ENCODE results near the gene NR5A1. TPM values are rescaled to one million over a fixed set of nuclear protein-coding genes. Genes with fewer than 3 reads are reported as not detected.

The NR5A1 gene
- total and polyA plus RNA-seq, 5 donors = not detected

- ATAC-seq (no peak), DNase-seq (no peak)
- Histone ChIP-seq H3K27ac (ENCODE audit: low read length) (no peak overlapping the region), H3K27me3 (ENCODE audit: control insufficient read depth, insufficient read depth) (no peaks in the 10 kb centered on the region), H3K4me3 (ENCODE audit: low read length) (no peak overlapping the region), H3K4me1 (ENCODE audit: control insufficient read depth, insufficient read depth, low read length) (no peaks in the 10 kb centered on the region), H3K9me3 (ENCODE audit: control insufficient read depth, low read length) (no peaks in the 10 kb centered on the region)
- intact Hi-C loops (cut with DNase I) = no loop called here
- WGBS = 81% methylated on average over 18 of the region's 18 CpGs
These were observed 49.9 kb downstream of the NR5A1 start for GRCh38 chr9:124457079-124457886.

DNA sequence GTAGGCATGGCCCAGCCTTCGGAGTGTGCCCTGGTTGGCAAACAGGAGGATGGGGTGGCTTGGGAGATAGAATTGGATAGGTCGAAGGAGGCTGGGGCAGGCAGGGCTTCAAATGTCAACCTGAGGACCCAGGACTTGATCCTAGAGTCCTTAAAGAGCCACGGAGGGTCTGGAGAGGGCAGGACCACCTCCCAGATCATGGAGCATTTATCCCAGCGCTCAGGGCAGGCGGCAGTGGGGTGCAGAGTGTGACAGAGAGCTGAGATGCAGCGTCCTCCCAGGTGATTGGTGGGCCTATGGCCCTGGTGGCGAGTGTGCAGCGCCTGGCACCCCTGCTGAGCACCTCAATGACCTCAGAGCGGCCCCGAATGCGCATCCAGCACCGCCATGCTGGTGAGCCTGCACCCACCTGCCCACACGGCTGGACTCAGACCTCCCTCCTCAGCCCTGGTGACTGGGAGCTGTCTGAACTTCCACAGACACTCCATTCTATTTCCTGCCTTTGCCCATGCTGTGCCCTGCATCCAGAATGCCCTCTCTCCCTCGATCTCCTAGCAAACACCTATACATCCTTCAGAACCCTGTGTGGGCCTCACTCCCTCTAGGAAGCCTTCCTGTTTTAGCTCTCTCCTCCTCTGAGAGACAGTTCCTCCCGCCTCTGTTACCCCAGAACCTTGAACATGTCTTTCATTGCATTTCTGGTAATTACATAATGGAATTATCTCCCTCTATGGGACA, 50.7 kb downstream of the NR5A1 start:
- Histone ChIP-seq H3K27ac (ENCODE audit: low read length) (no peak overlapping the region), H3K4me3 (ENCODE audit: low read length) (no peak overlapping the region), H3K4me1 (ENCODE audit: control insufficient read depth, insufficient read depth, low read length) (no peaks in the 10 kb centered on the region), H3K9me3 (ENCODE audit: control insufficient read depth, low read length) (no peaks in the 10 kb centered on the region), H3K27me3 (ENCODE audit: control insufficient read depth, insufficient read depth) (no peaks in the 10 kb centered on the region)
- no peak for DNase-seq
- intact Hi-C loops (cut with DNase I) = no loop called here
- 67% methylated on average over 15 of the region's 15 CpGs for WGBS
- no peak for ATAC-seq

DNA sequence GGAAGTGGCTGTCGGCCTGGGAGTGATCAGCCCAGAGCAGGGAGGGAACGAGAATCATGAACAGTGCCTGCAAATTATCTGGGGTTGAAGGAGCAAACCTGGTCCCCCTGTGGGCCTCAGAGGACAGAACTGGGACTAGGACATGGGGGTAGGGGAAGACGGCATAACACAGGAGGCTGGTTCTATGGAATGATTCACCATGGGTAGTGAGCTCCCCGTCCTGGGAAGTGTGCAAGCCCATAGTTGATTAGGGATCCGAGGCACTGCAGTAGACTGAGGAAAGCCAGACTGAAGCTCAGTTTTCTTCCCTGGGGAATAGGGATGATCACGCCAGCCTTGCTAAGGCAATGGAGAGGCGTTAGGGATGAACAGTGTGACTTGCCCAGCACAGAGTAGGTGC, 51.4 kb downstream of the NR5A1 start:
- no peaks in the 10 kb centered on the region for H3K4me1 ChIP-seq (ENCODE audit: control insufficient read depth, insufficient read depth, low read length)
- 80% methylated on average over 7 of the region's 7 CpGs for WGBS
- no peaks in the 10 kb centered on the region for H3K27me3 ChIP-seq (ENCODE audit: control insufficient read depth, insufficient read depth)
- intact Hi-C loops (cut with DNase I) = no loop called here
- DNase-seq (no peak), ATAC-seq (no peak)
- no peak overlapping the region for H3K4me3 ChIP-seq (ENCODE audit: low read length)
- H3K27ac ChIP-seq (ENCODE audit: low read length) = no peak overlapping the region
- no peaks in the 10 kb centered on the region for H3K9me3 ChIP-seq (ENCODE audit: control insufficient read depth, low read length)

DNA sequence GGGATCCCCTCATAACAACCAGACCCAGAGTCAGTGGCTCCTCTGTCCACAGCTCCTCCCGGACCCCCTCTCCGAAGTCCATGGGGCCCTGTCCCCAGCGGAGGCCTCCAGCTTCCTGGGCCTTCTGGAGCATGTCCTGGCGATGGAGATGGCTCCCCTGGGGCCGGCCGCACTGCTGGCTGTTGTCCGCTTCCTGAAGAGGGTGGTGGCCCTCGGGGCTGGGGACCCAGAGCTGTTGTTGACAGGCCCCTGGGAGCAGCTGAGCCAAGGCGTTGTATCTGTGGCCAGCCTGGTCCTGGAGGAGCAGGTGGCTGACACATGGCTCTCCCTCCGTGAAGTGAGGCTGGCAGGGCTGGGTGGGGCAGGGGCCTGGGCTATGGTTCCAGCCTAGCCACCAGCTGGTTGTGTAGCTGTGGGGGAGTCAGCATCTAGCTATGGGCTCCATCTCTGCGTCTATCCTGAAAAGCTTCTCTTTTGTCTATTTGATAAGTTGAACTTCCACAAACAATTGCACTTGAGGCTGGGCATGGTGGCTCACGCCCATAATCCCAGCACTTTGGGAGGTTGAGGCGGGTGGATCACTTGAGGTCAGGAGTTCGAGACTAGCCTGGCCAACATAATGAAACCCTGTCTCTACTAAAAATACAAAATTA, 52.3 kb downstream of the NR5A1 start:
- WGBS = 81% methylated on average over 14 of the region's 14 CpGs
- DNase-seq = no peak
- H3K27me3 ChIP-seq (ENCODE audit: control insufficient read depth, insufficient read depth) = no peaks in the 10 kb centered on the region
- intact Hi-C loops (cut with DNase I) = no loop called here
- H3K4me3 ChIP-seq (ENCODE audit: low read length) = no peak overlapping the region
- H3K4me1 ChIP-seq (ENCODE audit: control insufficient read depth, insufficient read depth, low read length) = no peaks in the 10 kb centered on the region
- H3K9me3 ChIP-seq (ENCODE audit: control insufficient read depth, low read length) = no peaks in the 10 kb centered on the region
- ATAC-seq = no peak
- H3K27ac ChIP-seq (ENCODE audit: low read length) = no peak overlapping the region

- ATAC-seq (no peak), DNase-seq (no peak)
- 79% methylated on average over 9 of the region's 9 CpGs for WGBS
- intact Hi-C loops (cut with DNase I) = no loop called here
- Histone ChIP-seq H3K27me3 (ENCODE audit: control insufficient read depth, insufficient read depth) (no peaks in the 10 kb centered on the region), H3K4me3 (ENCODE audit: low read length) (no peak overlapping the region), H3K9me3 (ENCODE audit: control insufficient read depth, low read length) (no peaks in the 10 kb centered on the region), H3K27ac (ENCODE audit: low read length) (no peak overlapping the region), H3K4me1 (ENCODE audit: control insufficient read depth, insufficient read depth, low read length) (no peaks in the 10 kb centered on the region)
These were observed 52.9 kb downstream of the NR5A1 start for GRCh38 chr9:124454296-124454695.

- ATAC-seq (no peak), DNase-seq (no peak)
- Histone ChIP-seq H3K4me3 (ENCODE audit: low read length) (no peak overlapping the region), H3K4me1 (ENCODE audit: control insufficient read depth, insufficient read depth, low read length) (no peaks in the 10 kb centered on the region), H3K27me3 (ENCODE audit: control insufficient read depth, insufficient read depth) (no peaks in the 10 kb centered on the region), H3K9me3 (ENCODE audit: control insufficient read depth, low read length) (no peaks in the 10 kb centered on the region), H3K27ac (ENCODE audit: low read length) (no peak overlapping the region)
- 29% methylated on average over 35 of the region's 35 CpGs for WGBS
- intact Hi-C loops (cut with DNase I) = no loop called here
These were observed 53.5 kb downstream of the NR5A1 start for GRCh38 chr9:124453586-124454191.

DNA sequence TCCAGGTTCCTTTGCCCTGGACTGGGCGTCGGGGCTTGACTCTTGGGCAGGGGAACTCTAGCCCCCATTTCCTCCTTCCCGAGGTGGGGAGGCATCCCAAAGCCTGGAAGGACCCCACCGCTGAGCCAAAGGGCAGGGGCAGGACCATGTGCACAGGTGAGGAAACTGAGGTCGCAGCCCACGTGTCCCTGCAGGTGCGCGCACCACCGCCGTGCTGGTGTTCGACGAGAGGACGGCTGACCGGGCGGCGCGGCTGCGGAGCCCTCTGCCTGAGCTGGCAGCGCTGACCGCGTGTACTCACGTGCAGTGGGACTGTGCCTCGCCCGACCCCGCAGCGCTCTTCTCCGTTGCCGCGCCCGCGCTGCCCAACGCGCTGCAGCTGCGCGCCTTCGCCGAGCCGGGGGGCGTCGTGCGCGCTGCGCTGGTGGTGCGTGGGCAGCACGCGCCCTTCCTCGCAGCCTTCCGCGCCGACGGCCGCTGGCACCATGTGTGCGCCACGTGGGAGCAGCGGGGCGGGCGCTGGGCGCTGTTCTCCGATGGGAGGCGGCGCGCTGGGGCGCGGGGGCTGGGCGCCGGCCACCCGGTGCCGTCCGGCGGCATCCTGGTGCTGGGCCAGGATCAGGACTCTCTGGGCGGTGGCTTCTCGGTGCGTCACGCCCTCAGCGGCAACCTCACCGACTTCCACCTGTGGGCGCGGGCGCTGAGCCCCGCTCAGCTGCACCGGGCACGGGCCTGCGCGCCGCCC, 54.2 kb downstream of the NR5A1 start:
- no peaks in the 10 kb centered on the region for H3K4me1 ChIP-seq (ENCODE audit: control insufficient read depth, insufficient read depth, low read length)
- H3K27me3 ChIP-seq (ENCODE audit: control insufficient read depth, insufficient read depth) = no peaks in the 10 kb centered on the region
- H3K27ac ChIP-seq (ENCODE audit: low read length) = no peak overlapping the region
- H3K4me3 ChIP-seq (ENCODE audit: low read length) = no peak overlapping the region
- intact Hi-C loops (cut with DNase I) = no loop called here
- no peaks in the 10 kb centered on the region for H3K9me3 ChIP-seq (ENCODE audit: control insufficient read depth, low read length)
- WGBS = 28% methylated on average over 85 of the region's 85 CpGs
- no peak for DNase-seq
- no peak for ATAC-seq

DNA sequence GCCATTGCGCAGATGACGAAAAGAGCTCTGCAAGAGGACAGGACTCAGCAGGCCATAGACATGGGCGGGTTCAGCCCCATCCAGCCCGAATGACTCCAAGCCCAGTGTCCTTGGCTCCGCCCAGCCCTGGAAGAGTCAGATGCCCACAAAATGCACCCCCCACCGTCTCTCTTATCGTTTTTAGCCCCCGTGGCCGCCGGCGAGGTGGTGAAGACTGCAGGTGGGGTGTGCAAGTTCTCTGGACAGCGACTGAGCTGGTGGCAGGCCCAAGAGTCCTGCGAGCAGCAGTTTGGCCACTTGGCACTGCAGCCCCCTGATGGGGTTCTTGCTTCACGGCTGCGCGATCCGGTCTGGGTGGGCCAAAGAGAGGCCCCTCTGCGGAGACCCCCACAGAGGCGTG, 54.9 kb downstream of the NR5A1 start:
- intact Hi-C loops (cut with DNase I) = no loop called here
- Histone ChIP-seq H3K9me3 (ENCODE audit: control insufficient read depth, low read length) (no peaks in the 10 kb centered on the region), H3K4me3 (ENCODE audit: low read length) (no peak overlapping the region), H3K27ac (ENCODE audit: low read length) (no peak overlapping the region), H3K27me3 (ENCODE audit: control insufficient read depth, insufficient read depth) (no peaks in the 10 kb centered on the region), H3K4me1 (ENCODE audit: control insufficient read depth, insufficient read depth, low read length) (no peaks in the 10 kb centered on the region)
- DNase-seq (no peak), ATAC-seq (no peak)
- whole genome bisulfite sequencing = 74% methylated on average over 19 of the region's 19 CpGs

GRCh38 chr9:124450931-124451661, 56.1 kb downstream of the NR5A1 start:
- Histone ChIP-seq H3K27ac (ENCODE audit: low read length) (no peak overlapping the region), H3K4me3 (ENCODE audit: low read length) (no peak overlapping the region), H3K27me3 (ENCODE audit: control insufficient read depth, insufficient read depth) (no peaks in the 10 kb centered on the region), H3K4me1 (ENCODE audit: control insufficient read depth, insufficient read depth, low read length) (no peaks in the 10 kb centered on the region), H3K9me3 (ENCODE audit: control insufficient read depth, low read length) (no peaks in the 10 kb centered on the region)
- 44% methylated on average over 19 of the region's 19 CpGs for WGBS
- intact Hi-C loops (cut with DNase I) = no loop called here
- DNase-seq (no peak), ATAC-seq (no peak)

GRCh38 chr9:124450241-124450924, 56.8 kb downstream of the NR5A1 start, which contains the start of gene ADGRD2:
ADGRD2 (plus strand) TSS chr9:124450451; CDS start chr9:124451667, 1,216 bp downstream.
- H3K27me3 ChIP-seq (ENCODE audit: control insufficient read depth, insufficient read depth) = no peaks in the 10 kb centered on the region
- intact Hi-C loops (cut with DNase I) = no loop called here

More at GRCh38 chr9:124450241-124450924, 56.8 kb downstream of the NR5A1 start, which contains the start of gene ADGRD2:
- DNase-seq (peak in 1 of 3 donors; percentile 68), ATAC-seq (peak in 1 of 2 donors; percentile 23)
- no peak within 1 kb of the TSS for H3K4me3 ChIP-seq (ENCODE audit: low read length)
- 5% methylated on average over 41 of the region's 41 CpGs for WGBS
- no peak within 1 kb of the TSS for H3K27ac ChIP-seq (ENCODE audit: low read length)
- no peaks in the 10 kb centered on the region for H3K4me1 ChIP-seq (ENCODE audit: control insufficient read depth, insufficient read depth, low read length)
- H3K9me3 ChIP-seq (ENCODE audit: control insufficient read depth, low read length) = no peaks in the 10 kb centered on the region
